ENCODE data around the gene CCDC146. TPM values are rescaled to one million over a fixed set of nuclear protein-coding genes. Genes with fewer than 3 reads are reported as not detected.
A peak's percentile ranks its signal among the peaks of the same experiment; 100 is the strongest.

The CCDC146 gene
- total and polyA plus RNA-seq, 9 of the 15 experiments (the other 6 are each of a cell fraction or from before 2014, with no cell fraction given) = 0.10 to 0.98 (median 0.26) TPM; not detected in 1

DNA sequence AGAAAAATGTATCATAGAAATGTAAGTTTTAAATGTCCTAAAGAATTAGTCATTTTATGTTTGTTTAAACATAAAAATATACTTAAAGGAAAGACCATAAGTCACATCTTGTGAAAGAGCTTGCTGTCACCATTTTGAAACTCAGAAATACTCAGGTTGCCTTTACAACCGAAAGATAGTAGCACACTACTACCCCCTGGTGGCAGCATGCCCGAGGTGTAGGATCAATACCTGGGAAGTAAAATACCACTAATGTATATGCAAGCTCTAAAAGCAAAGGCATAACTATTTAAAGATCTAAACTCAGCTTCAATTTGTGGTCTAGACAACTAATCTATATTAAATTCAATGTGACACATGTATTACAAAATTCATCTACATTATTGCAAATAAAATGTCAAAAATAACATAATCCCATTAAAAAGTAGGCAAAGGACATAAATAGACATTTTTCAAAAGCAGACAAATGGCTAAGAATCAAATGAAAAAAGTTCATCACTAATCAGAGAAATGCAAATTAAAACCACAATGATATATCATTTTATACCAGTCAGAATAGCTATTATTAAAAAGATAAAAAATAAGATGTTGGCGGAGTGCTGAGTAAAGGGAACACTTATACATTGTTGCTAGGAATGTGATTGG is 124.9 kb downstream of the CCDC146 start (continued):
- TF ChIP-seq, protein P1, sequence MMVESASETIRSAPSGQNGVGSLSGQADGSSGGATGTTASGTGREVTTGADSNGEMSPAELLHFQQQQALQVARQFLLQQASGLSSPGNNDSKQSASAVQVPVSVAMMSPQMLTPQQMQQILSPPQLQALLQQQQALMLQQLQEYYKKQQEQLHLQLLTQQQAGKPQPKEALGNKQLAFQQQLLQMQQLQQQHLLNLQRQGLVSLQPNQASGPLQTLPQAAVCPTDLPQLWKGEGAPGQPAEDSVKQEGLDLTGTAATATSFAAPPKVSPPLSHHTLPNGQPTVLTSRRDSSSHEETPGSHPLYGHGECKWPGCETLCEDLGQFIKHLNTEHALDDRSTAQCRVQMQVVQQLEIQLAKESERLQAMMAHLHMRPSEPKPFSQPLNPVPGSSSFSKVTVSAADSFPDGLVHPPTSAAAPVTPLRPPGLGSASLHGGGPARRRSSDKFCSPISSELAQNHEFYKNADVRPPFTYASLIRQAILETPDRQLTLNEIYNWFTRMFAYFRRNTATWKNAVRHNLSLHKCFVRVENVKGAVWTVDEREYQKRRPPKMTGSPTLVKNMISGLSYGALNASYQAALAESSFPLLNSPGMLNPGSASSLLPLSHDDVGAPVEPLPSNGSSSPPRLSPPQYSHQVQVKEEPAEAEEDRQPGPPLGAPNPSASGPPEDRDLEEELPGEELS (CRISPR knock-in tag; IDR thresholded peaks at IDR 0.05; ENCODE audit: borderline replicate concordance) = no peak
- TF ChIP-seq CEBPG (CRISPR knock-in tag; IDR thresholded peaks at IDR 0.05) (no peak), CEBPG (tag; conservative IDR thresholded peaks at IDR 0.05 in 1 of 2, IDR thresholded peaks at IDR 0.05 in 1 of 2) (peak in 1 of 2 experiments; percentile 57; a peak in 1 of 4 replicates), ZNF764 (CRISPR knock-in tag; IDR thresholded peaks at IDR 0.05; ENCODE audit: low read depth) (no peak), NR2C2 (CRISPR knock-in tag; IDR thresholded peaks at IDR 0.05) (no peak), NR2C2 (tag; IDR thresholded peaks at IDR 0.05) (peak; percentile 16; the same call in 1 of the 2 replicates), RAD21 (CRISPR knock-in tag; conservative IDR thresholded peaks at IDR 0.05 in 1 of 2, IDR thresholded peaks at IDR 0.05 in 1 of 2) (peak; percentile 84 to 89), CBX5 (IDR thresholded peaks at IDR 0.05; ENCODE audit: borderline replicate concordance, low read depth) (no peak)
- TF ChIP-seq, protein P2, sequence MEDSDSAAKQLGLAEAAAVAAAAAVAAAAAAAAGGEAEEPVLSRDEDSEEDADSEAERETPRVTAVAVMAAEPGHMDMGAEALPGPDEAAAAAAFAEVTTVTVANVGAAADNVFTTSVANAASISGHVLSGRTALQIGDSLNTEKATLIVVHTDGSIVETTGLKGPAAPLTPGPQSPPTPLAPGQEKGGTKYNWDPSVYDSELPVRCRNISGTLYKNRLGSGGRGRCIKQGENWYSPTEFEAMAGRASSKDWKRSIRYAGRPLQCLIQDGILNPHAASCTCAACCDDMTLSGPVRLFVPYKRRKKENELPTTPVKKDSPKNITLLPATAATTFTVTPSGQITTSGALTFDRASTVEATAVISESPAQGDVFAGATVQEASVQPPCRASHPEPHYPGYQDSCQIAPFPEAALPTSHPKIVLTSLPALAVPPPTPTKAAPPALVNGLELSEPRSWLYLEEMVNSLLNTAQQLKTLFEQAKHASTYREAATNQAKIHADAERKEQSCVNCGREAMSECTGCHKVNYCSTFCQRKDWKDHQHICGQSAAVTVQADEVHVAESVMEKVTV (CRISPR knock-in tag; IDR thresholded peaks at IDR 0.05) = peak; percentile 69
- TF ChIP-seq, protein P3, sequence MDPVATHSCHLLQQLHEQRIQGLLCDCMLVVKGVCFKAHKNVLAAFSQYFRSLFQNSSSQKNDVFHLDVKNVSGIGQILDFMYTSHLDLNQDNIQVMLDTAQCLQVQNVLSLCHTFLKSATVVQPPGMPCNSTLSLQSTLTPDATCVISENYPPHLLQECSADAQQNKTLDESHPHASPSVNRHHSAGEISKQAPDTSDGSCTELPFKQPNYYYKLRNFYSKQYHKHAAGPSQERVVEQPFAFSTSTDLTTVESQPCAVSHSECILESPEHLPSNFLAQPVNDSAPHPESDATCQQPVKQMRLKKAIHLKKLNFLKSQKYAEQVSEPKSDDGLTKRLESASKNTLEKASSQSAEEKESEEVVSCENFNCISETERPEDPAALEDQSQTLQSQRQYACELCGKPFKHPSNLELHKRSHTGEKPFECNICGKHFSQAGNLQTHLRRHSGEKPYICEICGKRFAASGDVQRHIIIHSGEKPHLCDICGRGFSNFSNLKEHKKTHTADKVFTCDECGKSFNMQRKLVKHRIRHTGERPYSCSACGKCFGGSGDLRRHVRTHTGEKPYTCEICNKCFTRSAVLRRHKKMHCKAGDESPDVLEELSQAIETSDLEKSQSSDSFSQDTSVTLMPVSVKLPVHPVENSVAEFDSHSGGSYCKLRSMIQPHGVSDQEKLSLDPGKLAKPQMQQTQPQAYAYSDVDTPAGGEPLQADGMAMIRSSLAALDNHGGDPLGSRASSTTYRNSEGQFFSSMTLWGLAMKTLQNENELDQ (CRISPR knock-in tag; IDR thresholded peaks at IDR 0.05; ENCODE audit: borderline replicate concordance) = no peak
- TF ChIP-seq, protein P4, sequence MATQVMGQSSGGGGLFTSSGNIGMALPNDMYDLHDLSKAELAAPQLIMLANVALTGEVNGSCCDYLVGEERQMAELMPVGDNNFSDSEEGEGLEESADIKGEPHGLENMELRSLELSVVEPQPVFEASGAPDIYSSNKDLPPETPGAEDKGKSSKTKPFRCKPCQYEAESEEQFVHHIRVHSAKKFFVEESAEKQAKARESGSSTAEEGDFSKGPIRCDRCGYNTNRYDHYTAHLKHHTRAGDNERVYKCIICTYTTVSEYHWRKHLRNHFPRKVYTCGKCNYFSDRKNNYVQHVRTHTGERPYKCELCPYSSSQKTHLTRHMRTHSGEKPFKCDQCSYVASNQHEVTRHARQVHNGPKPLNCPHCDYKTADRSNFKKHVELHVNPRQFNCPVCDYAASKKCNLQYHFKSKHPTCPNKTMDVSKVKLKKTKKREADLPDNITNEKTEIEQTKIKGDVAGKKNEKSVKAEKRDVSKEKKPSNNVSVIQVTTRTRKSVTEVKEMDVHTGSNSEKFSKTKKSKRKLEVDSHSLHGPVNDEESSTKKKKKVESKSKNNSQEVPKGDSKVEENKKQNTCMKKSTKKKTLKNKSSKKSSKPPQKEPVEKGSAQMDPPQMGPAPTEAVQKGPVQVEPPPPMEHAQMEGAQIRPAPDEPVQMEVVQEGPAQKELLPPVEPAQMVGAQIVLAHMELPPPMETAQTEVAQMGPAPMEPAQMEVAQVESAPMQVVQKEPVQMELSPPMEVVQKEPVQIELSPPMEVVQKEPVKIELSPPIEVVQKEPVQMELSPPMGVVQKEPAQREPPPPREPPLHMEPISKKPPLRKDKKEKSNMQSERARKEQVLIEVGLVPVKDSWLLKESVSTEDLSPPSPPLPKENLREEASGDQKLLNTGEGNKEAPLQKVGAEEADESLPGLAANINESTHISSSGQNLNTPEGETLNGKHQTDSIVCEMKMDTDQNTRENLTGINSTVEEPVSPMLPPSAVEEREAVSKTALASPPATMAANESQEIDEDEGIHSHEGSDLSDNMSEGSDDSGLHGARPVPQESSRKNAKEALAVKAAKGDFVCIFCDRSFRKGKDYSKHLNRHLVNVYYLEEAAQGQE (IDR thresholded peaks at IDR 0.05; ENCODE audit: borderline replicate concordance) = peak; percentile 68; the same call in 1 of the 2 replicates
- TF ChIP-seq, protein P4 (CRISPR knock-in tag; IDR thresholded peaks at IDR 0.05; ENCODE audit: low read depth) = no peak

Data from K562 (cell line).